GM18861 (cell line): Measurements from ENCODE around the gene NOG.

Experiments used
- ATAC-seq: cut with Tn5 transposase; IDR thresholded peaks from one replicate; pipeline ENCODE4 v1.9.1; 2021; ENCODE audit not compliant: unreplicated experiment

NOG gene

GRCh38 chr17:56593646-56594319, at the start of gene NOG:
Gene NOG, plus strand, starts transcription at chr17:56593699. Its CDS starts 525 bp downstream, at chr17:56594224.
- ATAC-seq, result no peak

GRCh38 chr17:56545106-56545505, 48.4 kb upstream of the NOG start:
- ATAC-seq, result no peak

GRCh38 chr17:56545930-56546329, 47.6 kb upstream of the NOG start:
- ATAC-seq, result no peak

GRCh38 chr17:56548661-56549060, 44.8 kb upstream of the NOG start:
- no peak for ATAC-seq

- ATAC-seq, result no peak
Measured at GRCh38 chr17:56549501-56549900, 44.0 kb upstream of the NOG start.

- ATAC-seq, result no peak
Measured at GRCh38 chr17:56557682-56558081, 35.8 kb upstream of the NOG start.

- no peak for ATAC-seq
Measured at GRCh38 chr17:56558088-56558487, 35.4 kb upstream of the NOG start.

GRCh38 chr17:56570199-56570598, 23.3 kb upstream of the NOG start:
- no peak for ATAC-seq

GRCh38 chr17:56571456-56571855, 22.0 kb upstream of the NOG start:
- ATAC-seq, result no peak

- no peak for ATAC-seq
Measured at GRCh38 chr17:56577190-56577842, 16.2 kb upstream of the NOG start.

- no peak for ATAC-seq
Measured at GRCh38 chr17:56577843-56578204, 15.7 kb upstream of the NOG start.

GRCh38 chr17:56581635-56582627, 11.6 kb upstream of the NOG start:
- no peak for ATAC-seq

- ATAC-seq, result no peak
Measured at GRCh38 chr17:56583772-56584171, 9.7 kb upstream of the NOG start.

- ATAC-seq, result no peak
Measured at GRCh38 chr17:56587298-56587697, 6.2 kb upstream of the NOG start.

GRCh38 chr17:56592487-56593085, 913 bp upstream of the NOG start:
- ATAC-seq, result peak; percentile 75

GRCh38 chr17:56593086-56593645, 333 bp upstream of the NOG start:
- no peak for ATAC-seq

GRCh38 chr17:56594320-56595107, 1.0 kb downstream of the NOG start:
- ATAC-seq, result no peak

GRCh38 chr17:56595108-56595418, 1.6 kb downstream of the NOG start:
- no peak for ATAC-seq

- no peak for ATAC-seq
Measured at GRCh38 chr17:56595831-56596690, 2.6 kb downstream of the NOG start.
